ENCODE results near the gene FGF10.

FGF10 gene

GRCh38 chr5:44345871-44346270 lies 43.3 kb downstream of the FGF10 start:
- DNase-seq = no peak

- no peak for DNase-seq
Measured at GRCh38 chr5:44336708-44337107, 52.5 kb downstream of the FGF10 start.

GRCh38 chr5:44334622-44335021 lies 54.6 kb downstream of the FGF10 start:
- no peak for DNase-seq

- DNase-seq = peak; percentile 44
Measured at GRCh38 chr5:44332285-44332971, 56.8 kb downstream of the FGF10 start.

- DNase-seq = no peak
Measured at GRCh38 chr5:44331471-44332050, 57.7 kb downstream of the FGF10 start.

- no peak for DNase-seq
Measured at GRCh38 chr5:44329716-44330115, 59.5 kb downstream of the FGF10 start.

GRCh38 chr5:44321144-44321725 lies 68.0 kb downstream of the FGF10 start:
- DNase-seq = no peak

- no peak for DNase-seq
Measured at GRCh38 chr5:44320188-44320587, 69.0 kb downstream of the FGF10 start.

GRCh38 chr5:44318883-44319282 lies 70.3 kb downstream of the FGF10 start:
- DNase-seq = no peak

GRCh38 chr5:44312374-44312773 lies 76.8 kb downstream of the FGF10 start:
- DNase-seq = no peak

- DNase-seq = no peak
Measured at GRCh38 chr5:44300551-44300950, 88.7 kb downstream of the FGF10 start.

GRCh38 chr5:44299394-44299793 lies 89.8 kb downstream of the FGF10 start:
- DNase-seq = no peak

- DNase-seq = peak; percentile 27
Measured at GRCh38 chr5:44294516-44294915, 94.7 kb downstream of the FGF10 start.

GRCh38 chr5:44292736-44293135 lies 96.5 kb downstream of the FGF10 start:
- no peak for DNase-seq

GRCh38 chr5:44278469-44278868 lies 110.8 kb downstream of the FGF10 start:
- no peak for DNase-seq

- DNase-seq = no peak
Measured at GRCh38 chr5:44275908-44276307, 113.3 kb downstream of the FGF10 start.

GRCh38 chr5:44275329-44275728 lies 113.9 kb downstream of the FGF10 start:
- DNase-seq = no peak

GRCh38 chr5:44267909-44268308 lies 121.3 kb downstream of the FGF10 start:
- DNase-seq = no peak

GRCh38 chr5:44266882-44267576 lies 122.2 kb downstream of the FGF10 start:
- DNase-seq = no peak

GRCh38 chr5:44265713-44266112 lies 123.5 kb downstream of the FGF10 start:
- DNase-seq = no peak

- no peak for DNase-seq
Measured at GRCh38 chr5:44260793-44261192, 128.4 kb downstream of the FGF10 start.

GRCh38 chr5:44257653-44258365 lies 131.4 kb downstream of the FGF10 start:
- no peak for DNase-seq

- DNase-seq = no peak
Measured at GRCh38 chr5:44257221-44257620, 132.0 kb downstream of the FGF10 start.

Data from fibroblast of upper back skin (primary cell).